HepG2 (cell line): ENCODE measurements around the gene STK4. TPM values are rescaled to one million over a fixed set of nuclear protein-coding genes. Genes with fewer than 3 reads are reported as not detected.
A peak's percentile ranks its signal among the peaks of the same experiment; 100 is the strongest.

Source experiments
- ATAC-seq: fragments of 200-7000 bp; cut with Tn5 transposase; 3 replicates; pipeline ENCODE4 v1.9.1; 2020; ENCODE audit warnings: mild to moderate bottlenecking, moderate library complexity
- BruUV-seq: library from RNA; stranded (reverse); fragments of 400-500 nt; replicated peaks from 2 replicates; lab custom pipeline; 2021; lab: Mats Ljungman, UMichigan
- CTCF ChIA-PET: fragments of 300-600 bp; formaldehyde crosslinking; extraction: SDS; loops from one replicate; lab custom pipeline; 2021; ENCODE audit warnings: low total read pairs, inconsistent platforms, low intra/inter-chr PET ratio; lab: Yijun Ruan, JAX
- POLR2A ChIA-PET: fragments of 350-600 bp; sonication (Branson Sonifier 250); formaldehyde crosslinking; loops from one replicate; lab custom pipeline; 2020; ENCODE audit warnings: antibody characterized with exemption, inconsistent platforms; lab: Yijun Ruan, JAX
- DNase-seq: peaks from one replicate; pipeline ENCODE4 v3.0.0-alpha.2; 2015; ENCODE audit warnings: low spot score
- FAIRE-seq: peaks from 3 replicates; lab custom pipeline; 2011; peaks lifted over from hg19 to GRCh38; lab: Jason Lieb, UNC
- H2AFZ ChIP-seq: one replicate; pipeline ENCODE4 v1.6.1; 2011; ENCODE audit warnings: low read length, inconsistent platforms
- H3K27ac ChIP-seq: fragments of 300-600 bp; 3 replicates; pipeline ENCODE4 v1.8.0; 2011; ENCODE audit warnings: mixed run types, mild to moderate bottlenecking, mixed read lengths, low read length, inconsistent platforms; ENCODE audit not compliant: insufficient read depth; ENCODE audit errors: extremely low read length
- H3K27me3 ChIP-seq, 2 experiments: fragments of 200-600 bp in 1 of 2; 2 replicates in 1 of 2; 3 replicates in 1 of 2; pipeline versions ENCODE4 v1.6.0 to v1.8.0; 2011; ENCODE audit warnings: low read length in 2 of 2, mild to moderate bottlenecking in 2 of 2, moderate library complexity in 2 of 2, inconsistent platforms in 1 of 2; ENCODE audit not compliant: insufficient read depth in 2 of 2, control insufficient read depth in 1 of 2
- H3K36me3 ChIP-seq, 2 experiments: fragments of 200-600 bp in 1 of 2; replicated peaks in 1 of 2; 2 replicates in 1 of 2; 3 replicates in 1 of 2; pipeline versions ENCODE4 v1.5.1 to v1.8.0; 2011; ENCODE audit warnings: low read length in 2 of 2, inconsistent platforms in 1 of 2; ENCODE audit not compliant: insufficient read depth in 2 of 2, control insufficient read depth in 1 of 2
- H3K4me1 ChIP-seq: 2 replicates; pipeline ENCODE4 v1.5.1; 2012; ENCODE audit warnings: low read length, inconsistent platforms; ENCODE audit not compliant: insufficient read depth
- H3K4me2 ChIP-seq: 2 replicates; pipeline ENCODE4 v1.6.0; 2011; ENCODE audit warnings: low read depth, low read length, inconsistent platforms
- H3K4me3 ChIP-seq, 3 experiments: fragments of 200-600 bp in 1 of 3; sonication (generic), shearing (Covaris generic) in 1 of 3; replicated peaks in 1 of 3; 2 replicates each; pipeline ENCODE4 v1.5.1; 2011 to 2016; ENCODE audit warnings: low read length in 3 of 3, inconsistent platforms in 2 of 3, low read depth in 2 of 3, mild to moderate bottlenecking in 2 of 3, control low read depth in 1 of 3, mixed read lengths in 1 of 3; ENCODE audit not compliant: insufficient read depth in 1 of 3
- H3K79me2 ChIP-seq: one replicate; pipeline ENCODE4 v1.6.1; 2011; ENCODE audit warnings: low read length, inconsistent platforms; ENCODE audit not compliant: insufficient read depth
- H3K9ac ChIP-seq: 2 replicates; pipeline ENCODE4 v1.6.0; 2011; ENCODE audit warnings: mild to moderate bottlenecking, low read depth, low read length, inconsistent platforms; ENCODE audit not compliant: insufficient read depth
- H3K9me3 ChIP-seq: 2 replicates; pipeline ENCODE4 v1.5.1; 2012; ENCODE audit warnings: mild to moderate bottlenecking, low read length
- H4K20me1 ChIP-seq: 2 replicates; pipeline ENCODE4 v1.6.0; 2011; ENCODE audit warnings: inconsistent platforms, mild to moderate bottlenecking, low read length, moderate library complexity; ENCODE audit not compliant: insufficient read depth
- CEBPB ChIP-seq: IDR thresholded peaks from 2 replicates; pipeline ENCODE4 v1.6.1; 2011; ENCODE audit warnings: low read depth, low read length, improper control_type of control experiment, borderline replicate concordance
- ERF ChIP-seq: IDR thresholded peaks from 2 replicates; pipeline ENCODE4 v1.6.1; 2018; ENCODE audit warnings: missing biosample characterization, missing genetic modification reagents
- ESRRA ChIP-seq: sonication (generic); formaldehyde crosslinking; IDR thresholded peaks from 2 replicates; pipeline ENCODE4 v1.5.1; 2020; ENCODE audit warnings: mild to moderate bottlenecking, low read depth, missing genetic modification reagents
- EZH2 ChIP-seq: conservative IDR thresholded peaks from 2 replicates; pipeline ENCODE4 v1.6.1; 2012; ENCODE audit warnings: mild to moderate bottlenecking, low read depth, low read length, moderate library complexity
- NFIC ChIP-seq: IDR thresholded peaks from 2 replicates; pipeline ENCODE4 v1.6.1; 2012; ENCODE audit warnings: mild to moderate bottlenecking, low read length, inconsistent platforms
- REPIN1 ChIP-seq: sonication (generic); formaldehyde crosslinking; IDR thresholded peaks from 2 replicates; pipeline ENCODE4 v1.8.0; 2022; ENCODE audit warnings: missing genetic modification reagents, low read depth, mild to moderate bottlenecking, borderline replicate concordance
- ZFX ChIP-seq: sonication (generic); formaldehyde crosslinking; IDR thresholded peaks from 2 replicates; pipeline ENCODE4 v1.4.0; 2020; ENCODE audit warnings: mild to moderate bottlenecking, low read depth, missing genetic modification reagents, moderate library complexity
- ZNF350 ChIP-seq: sonication (generic); formaldehyde crosslinking; IDR thresholded peaks from 2 replicates; pipeline ENCODE4 v1.4.0; 2020; ENCODE audit warnings: mild to moderate bottlenecking, low read depth, missing genetic modification reagents, borderline replicate concordance
- ZNF543 ChIP-seq: sonication (generic); formaldehyde crosslinking; IDR thresholded peaks from 2 replicates; pipeline ENCODE4 v1.4.0; 2020; ENCODE audit warnings: mild to moderate bottlenecking, missing genetic modification reagents
- WGBS: methylation state at CpG from one replicate; pipeline ENCODE4 v1.1.6; 2017; ENCODE audit warnings: low lambda C conversion rate; 5-methylcytosine and 5-hydroxymethylcytosine counted together
- in situ Hi-C: cut with HindIII; loops from 2 replicates; pipeline ENCODE4 v1.10.0; 2017; ENCODE audit warnings: low pct_unique_long_range_greater_than_20kb; ENCODE audit not compliant: extremely low pct_ligation_motif_present
- intact Hi-C: fragments of 100-400 bp; cut with micrococcal nuclease; formaldehyde crosslinking; loops from one replicate; pipeline ENCODE4 v1.10.0; 2022; ENCODE audit not compliant: unreplicated experiment
- polyA plus RNA-seq, 8 experiments: library from polyadenylated mRNA; depleted of rRNA in 3 of 8; stranded (reverse) in 7 of 8; unstranded in 1 of 8; fragments of >200 nt; fragmentation: Illumina TruSeq in 4 of 8; extraction: Trizol in 4 of 8; gene quantifications; 2 replicates each; pipeline versions ENCODE4 v1.2.1 to v1.2.3, GENCODE V29; 2011 to 2016; ENCODE audit warnings: low read depth in 4 of 8, missing spikeins in 1 of 8, mixed read lengths in 1 of 8; ENCODE audit not compliant: insufficient read depth in 1 of 8
- total RNA-seq, 5 experiments: library from RNA; depleted of rRNA; stranded (reverse); fragments of >200 nt; fragmentation: Illumina TruSeq; extraction: Trizol; gene quantifications; 2 replicates each; pipeline ENCODE4 v1.2.3, GENCODE V29; 2016; ENCODE audit warnings: low read depth in 1 of 5
- TF ChIP-seq, protein P1 (sequence below): sonication (generic); formaldehyde crosslinking; IDR thresholded peaks from 2 replicates; pipeline ENCODE4; 2020; ENCODE audit warnings: missing genetic modification reagents, mild to moderate bottlenecking, borderline replicate concordance
- TF ChIP-seq, protein P2 (sequence below): fragments of 450-650 bp; IDR thresholded peaks from 2 replicates; pipeline ENCODE4 v1.6.1; 2016

Gene STK4
- total and polyA plus RNA-seq, 2 of the 13 experiments (the other 11 are each of a cell fraction or from before 2014, with no cell fraction given) = 25.6 to 38.3 TPM

DNA sequence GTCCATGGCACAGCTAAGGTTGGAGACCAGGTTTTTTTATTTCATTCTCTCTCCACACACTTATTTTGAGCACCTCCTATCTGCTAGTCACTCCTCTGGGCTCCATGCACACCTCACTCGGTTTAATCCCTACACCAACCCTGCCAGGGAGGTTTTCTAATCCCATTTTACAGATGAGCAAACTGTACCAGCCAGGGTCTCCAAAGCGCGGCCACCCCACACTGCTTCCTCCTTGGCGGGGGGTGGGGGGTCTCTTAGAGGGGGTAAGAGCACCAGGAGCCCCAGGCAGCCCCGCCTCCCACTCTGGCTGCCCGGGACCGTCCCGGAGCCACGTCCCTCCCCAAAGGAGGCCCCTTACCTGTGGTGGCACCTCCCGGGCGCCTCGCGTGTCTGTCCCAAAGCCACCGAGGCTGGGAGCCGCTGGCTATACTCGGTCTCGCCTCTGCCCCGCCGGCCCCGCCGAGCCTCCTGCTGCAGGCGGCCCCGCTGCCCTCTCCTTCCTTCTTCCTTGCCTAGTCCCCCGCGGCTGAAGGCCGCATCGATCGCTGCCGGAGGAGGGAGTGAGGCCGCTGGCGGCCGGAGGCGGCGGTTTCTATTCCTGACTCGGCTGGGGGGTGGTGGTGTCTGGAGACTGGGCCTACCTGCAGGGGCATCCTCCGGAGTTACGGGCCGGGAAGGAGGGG is 134.4 kb downstream of the STK4 start, which contains the start of gene KCNS1 (continued):
- TF ChIP-seq, protein P1, sequence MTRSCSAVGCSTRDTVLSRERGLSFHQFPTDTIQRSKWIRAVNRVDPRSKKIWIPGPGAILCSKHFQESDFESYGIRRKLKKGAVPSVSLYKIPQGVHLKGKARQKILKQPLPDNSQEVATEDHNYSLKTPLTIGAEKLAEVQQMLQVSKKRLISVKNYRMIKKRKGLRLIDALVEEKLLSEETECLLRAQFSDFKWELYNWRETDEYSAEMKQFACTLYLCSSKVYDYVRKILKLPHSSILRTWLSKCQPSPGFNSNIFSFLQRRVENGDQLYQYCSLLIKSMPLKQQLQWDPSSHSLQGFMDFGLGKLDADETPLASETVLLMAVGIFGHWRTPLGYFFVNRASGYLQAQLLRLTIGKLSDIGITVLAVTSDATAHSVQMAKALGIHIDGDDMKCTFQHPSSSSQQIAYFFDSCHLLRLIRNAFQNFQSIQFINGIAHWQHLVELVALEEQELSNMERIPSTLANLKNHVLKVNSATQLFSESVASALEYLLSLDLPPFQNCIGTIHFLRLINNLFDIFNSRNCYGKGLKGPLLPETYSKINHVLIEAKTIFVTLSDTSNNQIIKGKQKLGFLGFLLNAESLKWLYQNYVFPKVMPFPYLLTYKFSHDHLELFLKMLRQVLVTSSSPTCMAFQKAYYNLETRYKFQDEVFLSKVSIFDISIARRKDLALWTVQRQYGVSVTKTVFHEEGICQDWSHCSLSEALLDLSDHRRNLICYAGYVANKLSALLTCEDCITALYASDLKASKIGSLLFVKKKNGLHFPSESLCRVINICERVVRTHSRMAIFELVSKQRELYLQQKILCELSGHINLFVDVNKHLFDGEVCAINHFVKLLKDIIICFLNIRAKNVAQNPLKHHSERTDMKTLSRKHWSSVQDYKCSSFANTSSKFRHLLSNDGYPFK (CRISPR knock-in tag) = peak; percentile 67; the same call in 1 of the 2 replicates
- TF ChIP-seq ZFX (CRISPR knock-in tag) = peak; percentile 49; the same call in 1 of the 2 replicates
- no peak for TF ChIP-seq ZNF543 (CRISPR knock-in tag)

DNA sequence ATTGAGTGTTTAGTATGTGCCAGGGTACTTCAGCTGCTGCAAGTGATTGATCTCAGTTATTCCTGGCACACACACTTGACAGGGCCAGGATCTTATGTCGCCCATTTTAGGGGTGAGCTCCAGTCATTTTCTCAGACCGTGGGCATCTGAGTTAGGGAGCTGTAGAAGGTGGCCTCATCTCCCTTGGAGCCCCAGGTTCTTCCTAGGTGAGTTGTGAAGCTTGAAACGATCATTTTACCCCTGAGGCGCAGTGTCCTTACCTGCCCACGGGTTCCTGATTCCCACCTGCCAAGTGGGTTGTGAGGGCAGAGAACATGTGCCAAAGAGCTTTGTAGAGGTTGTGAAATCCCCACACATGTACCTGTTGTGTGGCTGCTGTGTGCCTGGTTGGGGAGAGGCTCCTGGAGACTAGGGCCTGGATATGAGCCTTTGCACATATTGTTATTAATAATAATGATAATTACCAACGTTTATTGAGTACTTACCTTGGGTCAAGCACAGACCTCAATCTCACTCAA is 135.1 kb downstream of the STK4 start:
- intact Hi-C loops = no loop called here
- Histone ChIP-seq H3K9ac (no peak overlapping the region; the same call in 1 of the 2 replicates), H3K27ac (no peak overlapping the region), H3K27me3 (peaks cover 1 to 38% of the 10 kb centered on the region in 2 experiments), H2AFZ (no peak overlapping the region), H4K20me1 (no peaks in the 10 kb centered on the region), H3K4me1 (peaks cover 12% of the 10 kb centered on the region), H3K9me3 (no peaks in the 10 kb centered on the region), H3K4me2 (peak overlapping the region; percentile 75), H3K36me3 (no peaks in the 10 kb centered on the region), H3K79me2 (no peaks in the 10 kb centered on the region), H3K4me3 (peak overlapping the region in 2 of 3 experiments; percentile 55 to 69; a peak in 4 of 6 replicates)
- 55% methylated on average over 5 of the region's 6 CpGs for WGBS
- in situ Hi-C loops = no loop called here
- ChIA-PET POLR2A (no interaction called here), CTCF (no interaction called here)
- DNase-seq = no peak
- BruUV-seq = no TSS peak
- TF ChIP-seq ESRRA (CRISPR knock-in tag) = no peak
- 0 out of 2 replicates have a peak, but pooled peaks have one; percentile 6 for TF ChIP-seq ERF
- TF ChIP-seq, protein P2, sequence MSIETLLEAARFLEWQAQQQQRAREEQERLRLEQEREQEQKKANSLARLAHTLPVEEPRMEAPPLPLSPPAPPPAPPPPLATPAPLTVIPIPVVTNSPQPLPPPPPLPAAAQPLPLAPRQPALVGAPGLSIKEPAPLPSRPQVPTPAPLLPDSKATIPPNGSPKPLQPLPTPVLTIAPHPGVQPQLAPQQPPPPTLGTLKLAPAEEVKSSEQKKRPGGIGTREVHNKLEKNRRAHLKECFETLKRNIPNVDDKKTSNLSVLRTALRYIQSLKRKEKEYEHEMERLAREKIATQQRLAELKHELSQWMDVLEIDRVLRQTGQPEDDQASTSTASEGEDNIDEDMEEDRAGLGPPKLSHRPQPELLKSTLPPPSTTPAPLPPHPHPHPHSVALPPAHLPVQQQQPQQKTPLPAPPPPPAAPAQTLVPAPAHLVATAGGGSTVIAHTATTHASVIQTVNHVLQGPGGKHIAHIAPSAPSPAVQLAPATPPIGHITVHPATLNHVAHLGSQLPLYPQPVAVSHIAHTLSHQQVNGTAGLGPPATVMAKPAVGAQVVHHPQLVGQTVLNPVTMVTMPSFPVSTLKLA = peak; percentile 60; the same call in 1 of the 2 replicates
- 0 out of 2 replicates have a peak, but pooled peaks have one; percentile 28 for TF ChIP-seq REPIN1 (CRISPR knock-in tag)
- 0 out of 2 replicates have a peak, but pooled peaks have one; percentile 51 for TF ChIP-seq CEBPB
- 0 out of 2 replicates have a peak, but pooled peaks have one; percentile 13 for TF ChIP-seq ZNF350 (CRISPR knock-in tag)
- peak; percentile 86; the same call in 1 of the 2 replicates for TF ChIP-seq EZH2
- no peak for TF ChIP-seq NFIC
- ATAC-seq = no peak; the same call in 2 of the 3 replicates
- no peak for FAIRE-seq
